Adipocyte (in vitro differentiated cells): ENCODE measurements around the gene DGCR6L.
"Not testable (repeated sequence)": the region's sequence is repeated elsewhere in the genome, so short reads cannot be mapped to it uniquely, and the experiment has no call there.

Experiments used
- DNase-seq: peaks from one replicate; pipeline ENCODE4 v3.0.0-alpha.2; 2015; ENCODE audit warnings: low read depth
- H3K27me3 ChIP-seq: replicated peaks from 2 replicates; pipeline ENCODE4 v1.7.0; 2013; ENCODE audit warnings: mild to moderate bottlenecking, low read length, moderate library complexity; ENCODE audit not compliant: control insufficient read depth, insufficient read depth
- H3K36me3 ChIP-seq: 2 replicates; pipeline ENCODE4 v1.7.0; 2013; ENCODE audit warnings: low read length, mild to moderate bottlenecking, moderate library complexity; ENCODE audit not compliant: control insufficient read depth, insufficient read depth, severe bottlenecking
- H3K4me1 ChIP-seq: 2 replicates; pipeline ENCODE4 v1.7.0; 2013; ENCODE audit warnings: mild to moderate bottlenecking, low read length, moderate library complexity; ENCODE audit not compliant: control insufficient read depth, insufficient read depth
- H3K4me3 ChIP-seq: 2 replicates; pipeline ENCODE4 v1.7.0; 2013; ENCODE audit warnings: mild to moderate bottlenecking, low read length, moderate library complexity
- H3K9ac ChIP-seq: 2 replicates; pipeline ENCODE4 v1.7.0; 2013; ENCODE audit warnings: mild to moderate bottlenecking, low read length, moderate library complexity
- H3K9me3 ChIP-seq: 2 replicates; pipeline ENCODE4 v1.7.0; 2013; ENCODE audit warnings: mild to moderate bottlenecking, low read length, moderate library complexity; ENCODE audit not compliant: control insufficient read depth

Gene DGCR6L

DNA sequence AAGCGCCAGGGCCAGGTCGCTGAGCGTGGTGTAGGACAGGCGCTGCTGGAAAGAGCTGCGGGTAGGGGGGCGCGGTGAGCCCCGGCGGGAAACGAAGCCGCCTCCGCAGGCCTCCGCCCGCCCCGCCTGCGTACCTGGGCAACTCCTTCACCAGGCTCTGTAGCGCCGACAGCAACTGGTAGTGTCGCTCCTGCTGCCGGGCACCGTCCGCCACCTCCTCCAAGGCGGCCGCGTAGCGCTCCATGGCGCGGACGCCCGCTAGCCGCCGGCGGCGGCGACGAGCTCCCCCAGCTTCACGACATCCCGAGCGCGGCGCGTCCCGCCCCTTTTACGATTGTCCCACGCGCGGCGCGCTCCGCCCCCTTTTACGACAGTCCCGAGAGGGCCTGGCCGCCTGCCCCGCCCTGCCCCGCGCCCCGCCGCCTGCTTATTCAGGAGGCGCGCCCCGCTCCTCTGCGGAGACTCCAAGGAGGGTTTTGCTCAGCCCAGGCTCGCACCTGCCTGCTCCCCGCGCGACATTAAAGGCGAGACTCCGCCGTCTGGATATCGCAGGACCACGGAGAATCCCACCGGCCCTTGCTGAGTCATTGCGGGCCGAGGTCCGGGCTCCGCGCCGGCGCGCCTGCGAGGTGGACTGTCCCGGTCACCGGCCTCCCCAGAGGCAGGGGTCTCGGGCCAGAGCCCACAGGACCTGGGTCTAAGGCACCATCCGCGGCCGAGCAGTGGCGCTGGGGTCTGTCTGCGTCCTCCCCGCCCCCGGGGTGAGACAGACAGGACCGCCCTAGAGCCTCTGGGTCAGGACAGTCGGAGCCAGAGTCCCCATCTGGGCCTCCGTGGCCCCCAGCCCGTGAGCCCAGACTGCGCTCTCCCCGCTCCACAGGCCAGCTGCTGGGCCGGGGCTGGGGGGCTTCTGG lies at the start of gene DGCR6L:
DGCR6L (minus strand) TSS at position 316 of the 914 bp plus-strand sequence; CDS start at position 244, 72 bp downstream.
- peak; percentile 98 for DNase-seq
- peaks cover 34% of the 10 kb centered on the region for H3K4me1 ChIP-seq
- H3K27me3 ChIP-seq: no peaks in the 10 kb centered on the region
- no peaks in the 10 kb centered on the region for H3K36me3 ChIP-seq
- H3K9me3 ChIP-seq: no peaks in the 10 kb centered on the region
- H3K9ac ChIP-seq: peak within 1 kb of the TSS; percentile 98
- H3K4me3 ChIP-seq: peak within 1 kb of the TSS; percentile 95

DNA sequence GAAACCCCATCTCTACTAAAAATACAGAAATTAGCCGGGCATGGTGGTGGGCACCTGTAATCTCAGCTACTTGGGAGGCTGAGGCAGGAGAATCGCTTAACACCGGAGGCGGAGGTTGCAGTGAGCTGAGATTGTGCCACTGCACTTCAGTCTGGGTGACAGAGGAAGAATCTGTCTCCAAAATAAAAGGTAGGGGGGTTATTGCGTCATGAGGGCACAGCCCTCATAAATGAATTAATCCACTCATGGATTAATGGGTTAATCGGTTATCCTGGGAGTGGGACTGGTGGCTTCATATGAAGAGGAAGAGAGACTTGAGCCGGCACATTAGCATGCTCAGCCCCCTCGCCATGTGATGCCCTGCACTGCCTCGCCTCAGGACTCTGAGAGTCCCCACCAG lies 49.0 kb upstream of the DGCR6L start:
- H3K4me3 ChIP-seq, H3K9ac ChIP-seq, H3K9me3 ChIP-seq, H3K36me3 ChIP-seq, DNase-seq, H3K4me1 ChIP-seq, H3K27me3 ChIP-seq: not testable (repeated sequence)

DNA sequence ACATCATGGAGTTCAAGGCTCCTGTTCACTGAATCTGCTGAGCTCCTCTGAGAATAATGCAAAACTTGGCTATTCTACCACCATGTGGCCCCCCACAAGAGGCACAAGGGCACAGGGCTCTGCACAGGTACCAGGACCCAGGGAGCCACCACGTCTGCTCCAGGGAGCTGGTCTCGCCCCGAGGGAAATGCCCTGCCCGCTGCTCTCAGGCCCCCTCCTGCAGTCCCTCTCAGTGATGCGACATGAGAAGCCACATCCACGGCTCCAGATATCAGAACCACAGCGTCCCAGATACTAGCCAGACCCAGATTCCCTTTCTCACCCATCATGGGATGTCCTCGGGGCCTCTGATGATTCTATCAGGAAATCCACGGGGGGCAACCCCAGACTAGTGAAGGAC lies 47.0 kb upstream of the DGCR6L start:
- not testable (repeated sequence) for H3K36me3 ChIP-seq, H3K9ac ChIP-seq, DNase-seq, H3K4me1 ChIP-seq, H3K4me3 ChIP-seq, H3K9me3 ChIP-seq, H3K27me3 ChIP-seq

DNA sequence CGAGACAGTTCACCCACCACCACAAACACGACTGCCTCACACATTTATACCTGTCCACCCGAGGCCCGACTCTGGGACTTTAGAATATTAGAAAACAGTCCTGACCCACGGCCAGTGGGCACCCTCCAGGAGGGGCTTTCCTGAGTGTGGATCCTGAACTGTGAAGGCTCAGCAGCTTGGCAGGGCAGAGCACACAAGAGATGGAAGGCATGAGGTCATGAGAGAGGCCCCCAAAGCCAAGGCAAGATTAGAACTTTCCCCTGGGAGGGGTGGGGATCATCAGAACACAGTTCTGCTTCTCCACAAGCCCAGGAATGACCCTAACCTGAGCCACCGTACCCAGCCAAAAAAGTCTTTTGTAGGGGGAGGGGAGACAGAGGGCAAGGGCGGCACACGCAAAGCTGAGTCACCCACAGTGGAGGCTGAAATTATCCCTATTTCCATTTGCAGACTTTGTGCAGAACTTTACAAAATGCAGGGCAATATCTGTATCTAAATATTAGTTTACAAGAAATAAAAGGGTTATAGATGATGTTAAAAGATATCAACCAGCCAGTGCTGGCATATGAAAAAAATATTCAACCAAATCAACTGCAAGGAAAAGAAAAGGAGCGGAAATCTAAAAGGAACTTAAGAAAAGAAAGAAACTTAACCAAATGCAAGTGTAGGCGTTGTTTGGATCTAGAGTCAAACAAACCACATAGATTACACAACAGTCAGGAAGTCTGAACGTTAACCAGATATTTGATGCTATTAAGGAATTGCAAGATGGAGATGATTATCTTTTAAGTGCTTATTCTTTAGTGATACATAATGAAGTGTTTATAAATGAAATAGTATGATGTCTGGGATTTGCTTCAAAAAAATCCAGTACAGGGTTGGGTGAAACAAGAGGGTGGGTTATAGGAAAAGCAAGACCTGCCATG lies 44.7 kb upstream of the DGCR6L start:
- not testable (repeated sequence) for H3K4me3 ChIP-seq, H3K36me3 ChIP-seq, H3K9me3 ChIP-seq, H3K9ac ChIP-seq, H3K4me1 ChIP-seq, H3K27me3 ChIP-seq
- DNase-seq: peak; percentile 41

DNA sequence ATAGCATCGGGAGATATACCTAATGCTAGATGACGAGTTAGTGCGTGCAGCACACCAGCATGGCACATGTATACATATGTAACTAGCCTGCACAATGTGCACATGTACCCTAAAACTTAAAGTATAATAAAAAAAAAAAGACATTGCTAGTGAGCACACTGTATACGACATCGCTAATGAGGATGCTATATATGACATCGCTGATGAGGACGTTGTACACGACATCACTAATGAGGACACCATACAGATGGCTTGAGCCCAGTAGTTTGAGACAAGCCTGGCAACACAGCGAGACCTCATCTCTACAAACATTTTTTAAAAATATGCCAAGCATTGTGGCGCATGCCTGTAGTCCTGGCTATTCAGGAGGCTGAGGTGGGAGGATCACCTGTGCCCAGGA lies 42.5 kb upstream of the DGCR6L start:
- not testable (repeated sequence) for H3K27me3 ChIP-seq, H3K9ac ChIP-seq, H3K36me3 ChIP-seq, DNase-seq, H3K4me3 ChIP-seq, H3K4me1 ChIP-seq, H3K9me3 ChIP-seq

DNA sequence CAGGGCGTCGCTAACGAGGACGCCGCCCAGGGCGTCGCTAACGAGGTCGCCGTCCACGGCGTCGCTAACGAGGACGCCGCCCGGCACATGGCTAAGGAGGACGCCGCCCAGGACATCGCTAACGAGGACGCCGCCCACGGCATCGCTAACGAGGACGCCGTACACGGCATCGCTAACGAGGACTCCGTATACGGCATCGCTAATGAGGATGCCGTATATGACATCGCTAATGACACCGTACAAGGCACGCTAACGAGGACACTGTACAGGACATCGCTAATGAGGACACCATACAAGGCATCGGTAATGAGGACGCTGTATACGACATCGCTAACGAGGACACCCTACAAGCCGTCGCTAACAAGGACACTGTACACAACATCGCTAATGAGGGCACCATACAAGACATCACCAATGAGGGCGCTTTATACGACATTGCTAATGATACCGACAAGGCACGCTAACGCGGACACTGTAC lies 41.9 kb upstream of the DGCR6L start:
- DNase-seq, H3K4me1 ChIP-seq, H3K9ac ChIP-seq, H3K27me3 ChIP-seq, H3K4me3 ChIP-seq, H3K36me3 ChIP-seq, H3K9me3 ChIP-seq: not testable (repeated sequence)

DNA sequence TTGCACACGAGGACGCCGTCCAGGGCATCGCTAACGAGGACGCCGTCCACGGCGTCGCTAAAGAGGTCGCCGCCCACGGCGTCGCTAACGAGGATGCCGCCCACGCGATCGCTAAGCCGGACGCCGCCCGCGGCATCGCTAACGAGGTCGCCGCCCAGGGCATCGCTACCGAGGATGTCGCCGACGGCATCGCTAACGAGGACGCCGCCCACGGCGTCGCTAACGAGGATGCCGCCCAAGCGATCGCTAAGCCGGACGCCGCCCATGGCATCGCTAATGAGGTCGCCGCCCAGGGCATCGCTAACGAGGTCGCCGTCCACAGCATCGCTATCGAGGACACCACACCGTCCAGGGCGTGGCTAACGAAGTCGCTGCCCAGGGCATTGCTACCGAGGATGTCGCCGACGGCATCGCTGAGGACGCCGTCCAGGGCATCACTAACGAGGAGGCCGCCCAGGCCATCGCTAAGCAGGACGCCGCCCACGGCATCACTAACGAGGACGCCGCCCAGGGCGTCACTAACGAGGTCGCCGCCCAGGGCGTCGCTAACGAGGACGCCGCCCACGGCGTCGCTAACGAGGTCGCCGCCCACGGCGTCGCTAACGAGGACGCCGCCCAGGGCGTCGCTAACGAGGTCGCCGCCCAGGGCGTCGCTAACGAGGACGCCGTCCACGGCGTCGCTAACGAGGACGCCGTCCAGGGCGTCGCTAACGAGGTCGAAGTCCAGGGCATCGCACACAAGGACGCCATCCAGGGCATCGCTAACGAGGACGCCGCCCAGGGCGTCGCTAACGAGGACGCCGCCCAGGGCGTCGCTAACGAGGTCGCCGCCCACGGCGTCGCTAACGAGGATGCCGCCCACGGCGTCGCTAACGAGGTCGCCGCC lies 41.2 kb upstream of the DGCR6L start:
- H3K9me3 ChIP-seq, H3K36me3 ChIP-seq, H3K4me1 ChIP-seq, H3K27me3 ChIP-seq, H3K4me3 ChIP-seq, H3K9ac ChIP-seq, DNase-seq: not testable (repeated sequence)

DNA sequence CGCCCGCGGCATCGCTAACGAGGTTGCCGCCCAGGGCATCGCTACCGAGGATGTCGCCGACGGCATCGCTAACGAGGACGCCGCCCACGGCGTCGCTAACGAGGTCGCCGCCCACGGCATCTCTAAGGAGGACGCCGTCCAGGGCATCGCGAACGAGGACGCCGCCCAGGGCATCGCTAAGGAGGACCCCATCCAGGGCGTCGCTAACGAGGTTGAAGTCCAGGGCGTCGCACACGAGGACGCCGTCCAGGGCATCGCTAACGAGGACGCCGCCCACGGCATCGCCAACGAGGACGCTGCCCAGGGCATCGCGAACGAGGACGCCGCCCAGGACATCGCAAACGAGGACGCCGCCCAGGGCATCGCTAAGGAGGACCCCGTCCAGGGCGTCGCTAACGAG lies 40.4 kb upstream of the DGCR6L start:
- H3K9ac ChIP-seq, H3K9me3 ChIP-seq, H3K27me3 ChIP-seq, H3K4me1 ChIP-seq, DNase-seq, H3K36me3 ChIP-seq, H3K4me3 ChIP-seq: not testable (repeated sequence)

DNA sequence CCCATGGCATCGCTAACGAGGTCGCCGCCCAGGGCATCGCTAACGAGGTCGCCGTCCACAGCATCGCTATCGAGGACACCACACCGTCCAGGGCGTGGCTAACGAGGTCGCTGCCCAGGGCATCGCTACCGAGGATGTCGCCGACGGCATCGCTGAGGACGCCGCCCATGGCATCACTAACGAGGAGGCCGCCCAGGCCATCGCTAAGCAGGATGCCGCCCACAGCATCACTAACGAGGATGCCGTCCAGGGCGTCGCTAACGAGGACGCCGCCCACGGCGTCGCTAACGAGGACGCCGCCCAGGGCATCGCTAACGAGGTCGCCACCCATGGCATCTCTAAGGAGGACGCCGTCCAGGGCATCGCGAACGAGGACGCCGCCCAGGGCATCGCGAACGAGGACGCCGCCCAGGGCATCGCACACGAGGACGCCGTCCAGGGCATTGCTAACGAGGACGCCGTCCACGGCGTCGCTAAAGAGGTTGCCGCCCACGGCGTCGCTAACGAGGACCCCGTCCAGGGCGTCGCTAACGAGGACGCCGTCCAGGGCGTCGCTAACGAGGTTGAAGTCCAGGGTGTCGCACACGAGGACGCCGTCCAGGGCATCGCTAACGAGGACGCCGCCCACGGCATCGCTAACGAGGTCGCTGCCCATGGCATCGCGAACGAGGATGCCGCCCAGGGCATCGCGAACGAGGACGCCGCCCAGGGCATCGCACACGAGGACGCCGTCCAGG lies 38.8 kb upstream of the DGCR6L start:
- H3K36me3 ChIP-seq, H3K9me3 ChIP-seq, H3K9ac ChIP-seq, DNase-seq, H3K27me3 ChIP-seq, H3K4me1 ChIP-seq, H3K4me3 ChIP-seq: not testable (repeated sequence)

DNA sequence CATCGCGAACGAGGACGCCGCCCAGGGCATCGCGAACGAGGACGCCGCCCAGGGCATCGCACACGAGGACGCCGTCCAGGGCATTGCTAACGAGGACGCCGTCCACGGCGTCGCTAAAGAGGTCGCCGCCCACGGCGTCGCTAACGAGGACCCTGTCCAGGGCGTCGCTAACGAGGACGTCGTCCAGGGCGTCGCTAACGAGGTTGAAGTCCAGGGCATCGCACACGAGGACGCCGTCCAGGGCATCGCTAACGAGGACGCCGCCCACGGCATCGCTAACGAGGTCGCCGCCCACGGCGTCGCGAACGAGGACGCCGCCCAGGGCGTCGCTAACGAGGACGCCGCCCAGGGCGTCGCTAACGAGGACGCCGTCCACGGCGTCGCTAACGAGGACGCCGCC lies 38.1 kb upstream of the DGCR6L start:
- not testable (repeated sequence) for H3K4me1 ChIP-seq, H3K9me3 ChIP-seq, H3K36me3 ChIP-seq, H3K9ac ChIP-seq, DNase-seq, H3K4me3 ChIP-seq, H3K27me3 ChIP-seq
